ENCODE data around the gene RBM4. TPM values are rescaled to one million over a fixed set of nuclear protein-coding genes. Genes with fewer than 3 reads are reported as not detected.
"Not testable (repeated sequence)": the region's sequence is repeated elsewhere in the genome, so short reads cannot be mapped to it uniquely, and the experiment has no call there.

Gene RBM4
- total RNA-seq, 4 donors from 2014 or later, result 98.2 to 114 (median 102) TPM

GRCh38 chr11:66639066-66639813, 737 bp downstream of the RBM4 start:
- WGBS, 2 donors (ENCODE audit: low coverage in 1 of 2), result 0 to 1% methylated on average over 8 to 22 of the region's 27 CpGs
- Histone ChIP-seq H3K27ac (peak overlapping the region; percentile 57 to 92 (median 90)), H3K9me3 (no peaks in the 10 kb centered on the region), H3K36me3 (peaks cover 0 to 31% of the 10 kb centered on the region in 2 donors), H3K4me1 (peaks cover 21 to 76% (median 49%) of the 10 kb centered on the region in 3 donors), H3K4me3 (peak overlapping the region; percentile 49 to 78), H3K27me3 (no peaks in the 10 kb centered on the region)
- peak in 1 of 4 experiments; percentile 24 for TF ChIP-seq CTCF (IDR thresholded peaks at IDR 0.05)
- no peak for TF ChIP-seq EP300 (IDR thresholded peaks at IDR 0.05)
- ATAC-seq, result no peak

GRCh38 chr11:66639814-66640340, 1.4 kb downstream of the RBM4 start:
- Histone ChIP-seq H3K4me1 (peaks cover 21 to 82% (median 56%) of the 10 kb centered on the region in 3 donors), H3K4me3 (peak overlapping the region in 1 of 2 donors; percentile 78), H3K36me3 (peaks cover 0 to 38% of the 10 kb centered on the region in 2 donors), H3K27ac (peak overlapping the region in 3 of 4 donors; percentile 89 to 92 (median 91))
- H3K9me3 ChIP-seq, H3K27me3 ChIP-seq, ATAC-seq: not testable (repeated sequence)
- WGBS, 2 donors (ENCODE audit: low coverage in 1 of 2), result 44% methylated on average over 7 of the region's 10 CpGs; no CpG with 5 or more reads in 1 of the 2 donors

GRCh38 chr11:66641834-66642233, 3.3 kb downstream of the RBM4 start:
- peak overlapping the region; percentile 17 to 78 for H3K4me3 ChIP-seq
- TF ChIP-seq POLR2A (IDR thresholded peaks at IDR 0.05), result no peak
- TF ChIP-seq EP300 (IDR thresholded peaks at IDR 0.05), result no peak
- no peak for TF ChIP-seq POLR2AphosphoS5 (IDR thresholded peaks at IDR 0.05)
- no peak for TF ChIP-seq CTCF (IDR thresholded peaks at IDR 0.05)
- no peak for ATAC-seq
- H3K27me3 ChIP-seq, result no peaks in the 10 kb centered on the region
- H3K4me1 ChIP-seq, result peaks cover 34 to 88% (median 73%) of the 10 kb centered on the region in 3 donors
- H3K36me3 ChIP-seq, result peaks cover 0 to 57% of the 10 kb centered on the region in 2 donors
- WGBS, 2 donors (ENCODE audit: low coverage in 1 of 2), result 9 to 16% methylated on average over 3 of the region's 3 CpGs
- no peaks in the 10 kb centered on the region for H3K9me3 ChIP-seq
- peak overlapping the region in 2 of 4 donors; percentile 2 to 91 for H3K27ac ChIP-seq

GRCh38 chr11:66643745-66644437, 5.4 kb downstream of the RBM4 start:
- Histone ChIP-seq H3K4me1 (peaks cover 29 to 96% (median 65%) of the 10 kb centered on the region in 3 donors), H3K4me3 (peak overlapping the region in 1 of 2 donors; percentile 78), H3K36me3 (peaks cover 0 to 78% of the 10 kb centered on the region in 2 donors), H3K27ac (peak overlapping the region in 3 of 4 donors; percentile 5 to 60 (median 21)), H3K27me3 (no peaks in the 10 kb centered on the region), H3K9me3 (no peaks in the 10 kb centered on the region)
- TF ChIP-seq EP300 (IDR thresholded peaks at IDR 0.05), result no peak
- TF ChIP-seq CTCF (IDR thresholded peaks at IDR 0.05), result no peak
- TF ChIP-seq POLR2A (IDR thresholded peaks at IDR 0.05), result no peak
- no peak for TF ChIP-seq POLR2AphosphoS5 (IDR thresholded peaks at IDR 0.05)
- 65 to 76% methylated on average over 4 to 6 of the region's 24 CpGs for WGBS, 2 donors (ENCODE audit: low coverage in 1 of 2)
- no peak for ATAC-seq

- no peaks in the 10 kb centered on the region for H3K9me3 ChIP-seq
- 65 to 74% methylated on average over 4 of the region's 4 CpGs for WGBS, 2 donors (ENCODE audit: low coverage in 1 of 2)
These were observed 8.3 kb downstream of the RBM4 start for GRCh38 chr11:66646828-66647227.

More at GRCh38 chr11:66646828-66647227, 8.3 kb downstream of the RBM4 start:
- Histone ChIP-seq H3K4me3 (no peak overlapping the region), H3K4me1 (peaks cover 16 to 79% (median 47%) of the 10 kb centered on the region in 3 donors), H3K27me3 (no peaks in the 10 kb centered on the region), H3K27ac (peak overlapping the region in 3 of 4 donors; percentile 52 to 64 (median 57)), H3K36me3 (peaks cover 0 to 89% of the 10 kb centered on the region in 2 donors)
- no peak for TF ChIP-seq POLR2A (IDR thresholded peaks at IDR 0.05)
- no peak for TF ChIP-seq CTCF (IDR thresholded peaks at IDR 0.05)
- no peak for TF ChIP-seq EP300 (IDR thresholded peaks at IDR 0.05)
- no peak for TF ChIP-seq POLR2AphosphoS5 (IDR thresholded peaks at IDR 0.05)
- no peak for ATAC-seq

Data from gastroesophageal sphincter (tissue), 4 donors.